GM19455 (cell line): ENCODE results near the gene CFTR.

Source experiments
- ATAC-seq: cut with Tn5 transposase; IDR thresholded peaks from one replicate; pipeline ENCODE4 v1.9.1; 2021; ENCODE audit not compliant: unreplicated experiment

The CFTR gene

GRCh38 chr7:117582219-117582704 lies 102.4 kb downstream of the CFTR start:
- no peak for ATAC-seq

GRCh38 chr7:117587931-117588330 lies 108.1 kb downstream of the CFTR start:
- no peak for ATAC-seq

GRCh38 chr7:117588352-117588794 lies 108.5 kb downstream of the CFTR start:
- no peak for ATAC-seq

- ATAC-seq, result no peak
Observed at GRCh38 chr7:117590191-117590590, 110.4 kb downstream of the CFTR start.

GRCh38 chr7:117592011-117592635 lies 112.3 kb downstream of the CFTR start:
- ATAC-seq, result no peak

- no peak for ATAC-seq
Observed at GRCh38 chr7:117596134-117596533, 116.3 kb downstream of the CFTR start.

- ATAC-seq, result no peak
Observed at GRCh38 chr7:117597755-117598154, 117.9 kb downstream of the CFTR start.

GRCh38 chr7:117600911-117601310 lies 121.1 kb downstream of the CFTR start:
- no peak for ATAC-seq

- ATAC-seq, result no peak
Observed at GRCh38 chr7:117603627-117604026, 123.8 kb downstream of the CFTR start.

GRCh38 chr7:117605712-117606111 lies 125.9 kb downstream of the CFTR start:
- ATAC-seq, result no peak

- ATAC-seq, result no peak
Observed at GRCh38 chr7:117606132-117606531, 126.3 kb downstream of the CFTR start.

GRCh38 chr7:117610396-117610795 lies 130.6 kb downstream of the CFTR start:
- ATAC-seq, result no peak

- ATAC-seq, result no peak
Observed at GRCh38 chr7:117612637-117613036, 132.8 kb downstream of the CFTR start.

GRCh38 chr7:117616694-117617093 lies 136.9 kb downstream of the CFTR start:
- no peak for ATAC-seq

- no peak for ATAC-seq
Observed at GRCh38 chr7:117619681-117620080, 139.9 kb downstream of the CFTR start.

- no peak for ATAC-seq
Observed at GRCh38 chr7:117621075-117621618, 141.3 kb downstream of the CFTR start.

GRCh38 chr7:117623606-117624005 lies 143.8 kb downstream of the CFTR start:
- no peak for ATAC-seq

- no peak for ATAC-seq
Observed at GRCh38 chr7:117630501-117630900, 150.7 kb downstream of the CFTR start.

GRCh38 chr7:117630907-117631564 lies 151.2 kb downstream of the CFTR start:
- no peak for ATAC-seq

GRCh38 chr7:117631652-117632051 lies 151.8 kb downstream of the CFTR start:
- ATAC-seq, result no peak

GRCh38 chr7:117637937-117638336 lies 158.1 kb downstream of the CFTR start:
- no peak for ATAC-seq

- ATAC-seq, result no peak
Observed at GRCh38 chr7:117639966-117640365, 160.1 kb downstream of the CFTR start.
